ENCODE data around the gene ARAP3.

DNA sequence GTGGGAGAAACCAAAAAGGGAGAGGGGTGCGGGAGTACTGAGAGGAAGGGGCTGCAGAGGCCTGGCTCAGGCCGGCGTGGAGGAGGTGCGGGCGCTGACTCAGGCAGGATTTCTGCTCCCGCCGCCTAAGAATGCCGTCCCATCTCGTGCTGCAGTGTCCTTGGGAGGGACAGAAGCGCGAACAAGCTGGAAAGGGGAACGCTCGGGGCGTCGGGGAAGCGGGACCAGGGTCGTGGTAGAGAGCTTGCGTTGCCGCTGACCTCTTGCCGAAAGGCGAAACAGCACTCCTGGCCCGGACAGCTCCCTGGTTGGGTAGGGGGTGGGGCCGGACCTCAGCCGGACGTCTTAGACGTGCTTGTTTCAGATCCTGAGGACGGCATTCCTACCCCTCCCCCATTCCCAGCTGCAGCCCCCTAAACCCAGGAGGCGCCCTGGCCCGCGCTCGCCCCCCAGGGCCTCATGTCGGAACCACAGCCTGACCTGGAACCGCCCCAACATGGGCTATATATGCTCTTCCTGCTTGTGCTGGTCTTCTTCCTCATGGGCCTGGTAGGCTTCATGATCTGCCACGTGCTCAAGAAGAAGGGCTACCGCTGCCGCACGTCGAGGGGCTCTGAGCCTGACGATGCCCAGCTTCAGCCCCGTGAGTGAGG, 44.1 kb downstream of the ARAP3 start:
- TF ChIP-seq POLR2A (IDR thresholded peaks at IDR 0.05; ENCODE audit: low read depth, low read length) (no peak), POU2F2 (IDR thresholded peaks at IDR 0.05; ENCODE audit: low read depth, low read length) (no peak; the same call in 1 of the 2 replicates), POLR2AphosphoS5 (IDR thresholded peaks at IDR 0.05; ENCODE audit: low read depth, low read length) (0 out of 2 replicates have a peak, but pooled peaks have one; percentile 21), TAF1 (IDR thresholded peaks at IDR 0.05; ENCODE audit: low read depth, low read length) (no peak), PAX5 (IDR thresholded peaks at IDR 0.05; ENCODE audit: insufficient read depth, low read length, severe bottlenecking) (no peak)
